GM21526 (cell line): ENCODE data around the gene TSSC4.

ENCODE experiments used
- ATAC-seq: cut with Tn5 transposase; IDR thresholded peaks from one replicate; pipeline ENCODE4 v1.9.1; 2021; ENCODE audit warnings: moderate library complexity; ENCODE audit not compliant: unreplicated experiment, low FRiP score

TSSC4 gene

GRCh38 chr11:2398664-2399355 lies 1.7 kb upstream of the TSSC4 start:
- no peak for ATAC-seq

GRCh38 chr11:2399488-2400068 lies 972 bp upstream of the TSSC4 start:
- peak; percentile 1 for ATAC-seq

- ATAC-seq, result no peak
Observed at GRCh38 chr11:2400762-2401435, 349 bp downstream of the TSSC4 start.

- ATAC-seq, result no peak
Observed at GRCh38 chr11:2401436-2401984, 960 bp downstream of the TSSC4 start.

- ATAC-seq, result no peak
Observed at GRCh38 chr11:2402106-2402505, 1.6 kb downstream of the TSSC4 start.

- ATAC-seq, result no peak
Observed at GRCh38 chr11:2402890-2403645, 2.5 kb downstream of the TSSC4 start.

- no peak for ATAC-seq
Observed at GRCh38 chr11:2404735-2405196, 4.2 kb downstream of the TSSC4 start.

GRCh38 chr11:2406451-2406850 lies 5.9 kb downstream of the TSSC4 start:
- ATAC-seq, result no peak

GRCh38 chr11:2406878-2407410 lies 6.4 kb downstream of the TSSC4 start:
- ATAC-seq, result no peak

- ATAC-seq, result no peak
Observed at GRCh38 chr11:2408671-2409070, 8.1 kb downstream of the TSSC4 start.

- ATAC-seq, result no peak
Observed at GRCh38 chr11:2409126-2409525, 8.6 kb downstream of the TSSC4 start.

- no peak for ATAC-seq
Observed at GRCh38 chr11:2409611-2410468, 9.3 kb downstream of the TSSC4 start.

- ATAC-seq, result no peak
Observed at GRCh38 chr11:2410616-2411015, 10.1 kb downstream of the TSSC4 start.

GRCh38 chr11:2411446-2412305 lies 11.1 kb downstream of the TSSC4 start:
- no peak for ATAC-seq

GRCh38 chr11:2412323-2412722 lies 11.8 kb downstream of the TSSC4 start:
- ATAC-seq, result no peak

- no peak for ATAC-seq
Observed at GRCh38 chr11:2413742-2414579, 13.4 kb downstream of the TSSC4 start.

- ATAC-seq, result no peak
Observed at GRCh38 chr11:2414616-2415015, 14.1 kb downstream of the TSSC4 start.

GRCh38 chr11:2415171-2415570 lies 14.6 kb downstream of the TSSC4 start:
- no peak for ATAC-seq
